ENCODE data around the gene SLC7A4. TPM values are rescaled to one million over a fixed set of nuclear protein-coding genes. Genes with fewer than 3 reads are reported as not detected.
"Not testable (repeated sequence)": the region's sequence is repeated elsewhere in the genome, so short reads cannot be mapped to it uniquely, and the experiment has no call there.

The SLC7A4 gene
- total and polyA plus RNA-seq, 2 donors, result 0.42 to 1.2 TPM

GRCh38 chr22:21039158-21039557, 6.8 kb upstream of the SLC7A4 start:
- H3K36me3 ChIP-seq (ENCODE audit: insufficient read depth); H3K27ac ChIP-seq (ENCODE audit: low read depth); H3K4me3 ChIP-seq (ENCODE audit: low read depth, low read length); DNase-seq (ENCODE audit: extremely low spot score); H3K4me1 ChIP-seq (ENCODE audit: insufficient read depth): not testable (repeated sequence)
- 91% methylated on average over 5 of the region's 5 CpGs for WGBS

GRCh38 chr22:21038405-21038804, 6.0 kb upstream of the SLC7A4 start:
- Histone ChIP-seq H3K27ac (ENCODE audit: low read depth) (no peak overlapping the region), H3K36me3 (ENCODE audit: insufficient read depth) (no peaks in the 10 kb centered on the region), H3K4me1 (ENCODE audit: insufficient read depth) (no peaks in the 10 kb centered on the region), H3K4me3 (ENCODE audit: low read depth, low read length) (no peak overlapping the region)
- no peak for DNase-seq (ENCODE audit: extremely low spot score)
- WGBS, result 40% methylated on average over 2 of the region's 2 CpGs

GRCh38 chr22:21034989-21035388, 2.6 kb upstream of the SLC7A4 start:
- H3K4me1 ChIP-seq (ENCODE audit: insufficient read depth), result no peaks in the 10 kb centered on the region
- WGBS, result 86% methylated on average over 3 of the region's 3 CpGs
- H3K27ac ChIP-seq (ENCODE audit: low read depth), result no peak overlapping the region
- no peak for DNase-seq (ENCODE audit: extremely low spot score)
- no peak overlapping the region for H3K4me3 ChIP-seq (ENCODE audit: low read depth, low read length)
- no peaks in the 10 kb centered on the region for H3K36me3 ChIP-seq (ENCODE audit: insufficient read depth)

- no peak overlapping the region for H3K4me3 ChIP-seq (ENCODE audit: low read depth, low read length)
- H3K36me3 ChIP-seq (ENCODE audit: insufficient read depth), result no peaks in the 10 kb centered on the region
- DNase-seq (ENCODE audit: extremely low spot score), result no peak
- H3K27ac ChIP-seq (ENCODE audit: low read depth), result no peak overlapping the region
- 85% methylated on average over 3 of the region's 3 CpGs for WGBS
- H3K4me1 ChIP-seq (ENCODE audit: insufficient read depth), result no peaks in the 10 kb centered on the region
Measured at GRCh38 chr22:21033895-21034294, 1.5 kb upstream of the SLC7A4 start.

- no peak overlapping the region for H3K27ac ChIP-seq (ENCODE audit: low read depth)
- no peak overlapping the region for H3K4me3 ChIP-seq (ENCODE audit: low read depth, low read length)
- H3K36me3 ChIP-seq (ENCODE audit: insufficient read depth), result no peaks in the 10 kb centered on the region
- DNase-seq (ENCODE audit: extremely low spot score), result no peak
- H3K4me1 ChIP-seq (ENCODE audit: insufficient read depth), result no peaks in the 10 kb centered on the region
- WGBS, result 77% methylated on average over 12 of the region's 12 CpGs
Measured at GRCh38 chr22:21032868-21033688, 717 bp upstream of the SLC7A4 start.

GRCh38 chr22:21031545-21032036, 770 bp downstream of the SLC7A4 start:
- Histone ChIP-seq H3K27ac (ENCODE audit: low read depth) (no peak overlapping the region), H3K4me1 (ENCODE audit: insufficient read depth) (no peaks in the 10 kb centered on the region), H3K36me3 (ENCODE audit: insufficient read depth) (no peaks in the 10 kb centered on the region), H3K4me3 (ENCODE audit: low read depth, low read length) (no peak overlapping the region)
- 86% methylated on average over 18 of the region's 18 CpGs for WGBS
- DNase-seq (ENCODE audit: extremely low spot score), result no peak

- Histone ChIP-seq H3K4me1 (ENCODE audit: insufficient read depth) (no peaks in the 10 kb centered on the region), H3K36me3 (ENCODE audit: insufficient read depth) (no peaks in the 10 kb centered on the region), H3K27ac (ENCODE audit: low read depth) (no peak overlapping the region), H3K4me3 (ENCODE audit: low read depth, low read length) (no peak overlapping the region)
- 94% methylated on average over 40 of the region's 40 CpGs for WGBS
- DNase-seq (ENCODE audit: extremely low spot score), result no peak
Measured at GRCh38 chr22:21030621-21031544, 1.5 kb downstream of the SLC7A4 start.

- WGBS, result 93% methylated on average over 15 of the region's 15 CpGs
- H3K4me3 ChIP-seq (ENCODE audit: low read depth, low read length), result no peak overlapping the region
- DNase-seq (ENCODE audit: extremely low spot score), result no peak
- no peaks in the 10 kb centered on the region for H3K4me1 ChIP-seq (ENCODE audit: insufficient read depth)
- H3K27ac ChIP-seq (ENCODE audit: low read depth), result no peak overlapping the region
- H3K36me3 ChIP-seq (ENCODE audit: insufficient read depth), result no peaks in the 10 kb centered on the region
Measured at GRCh38 chr22:21030032-21030431, 2.3 kb downstream of the SLC7A4 start.

GRCh38 chr22:21029486-21030025, 2.8 kb downstream of the SLC7A4 start:
- no peak for DNase-seq (ENCODE audit: extremely low spot score)
- Histone ChIP-seq H3K4me3 (ENCODE audit: low read depth, low read length) (no peak overlapping the region), H3K4me1 (ENCODE audit: insufficient read depth) (no peaks in the 10 kb centered on the region), H3K27ac (ENCODE audit: low read depth) (no peak overlapping the region), H3K36me3 (ENCODE audit: insufficient read depth) (no peaks in the 10 kb centered on the region)
- WGBS, result 66% methylated on average over 12 of the region's 12 CpGs

- WGBS, result 95% methylated on average over 13 of the region's 13 CpGs
- no peak overlapping the region for H3K4me3 ChIP-seq (ENCODE audit: low read depth, low read length)
- no peak overlapping the region for H3K27ac ChIP-seq (ENCODE audit: low read depth)
- no peaks in the 10 kb centered on the region for H3K4me1 ChIP-seq (ENCODE audit: insufficient read depth)
- no peak for DNase-seq (ENCODE audit: extremely low spot score)
- H3K36me3 ChIP-seq (ENCODE audit: insufficient read depth), result no peaks in the 10 kb centered on the region
Measured at GRCh38 chr22:21028277-21029251, 3.8 kb downstream of the SLC7A4 start.

- H3K4me3 ChIP-seq (ENCODE audit: low read depth, low read length), result no peak overlapping the region
- 62% methylated on average over 14 of the region's 14 CpGs for WGBS
- no peak for DNase-seq (ENCODE audit: extremely low spot score)
- H3K36me3 ChIP-seq (ENCODE audit: insufficient read depth), result no peaks in the 10 kb centered on the region
- H3K4me1 ChIP-seq (ENCODE audit: insufficient read depth), result no peaks in the 10 kb centered on the region
- no peak overlapping the region for H3K27ac ChIP-seq (ENCODE audit: low read depth)
Measured at GRCh38 chr22:21026783-21027692, 5.3 kb downstream of the SLC7A4 start.
